A549 treated with AZD9567 at 1 μM for 4 hours (cell line): ENCODE results near the gene HIGD2A. TPM values are rescaled to one million over a fixed set of nuclear protein-coding genes. Genes with fewer than 3 reads are reported as not detected.

ENCODE experiments used
- total RNA-seq: library from RNA; stranded (reverse); fragments of 200-300 nt; extraction: Qiagen RNA extraction; gene quantifications from 5 replicates; pipeline ENCODE4 v1.2.3, GENCODE V29; 2022; ENCODE audit not compliant: insufficient read depth

HIGD2A gene
- 218 to 264 TPM (median 257 TPM) in 5 replicates for total RNA-seq

DNA sequence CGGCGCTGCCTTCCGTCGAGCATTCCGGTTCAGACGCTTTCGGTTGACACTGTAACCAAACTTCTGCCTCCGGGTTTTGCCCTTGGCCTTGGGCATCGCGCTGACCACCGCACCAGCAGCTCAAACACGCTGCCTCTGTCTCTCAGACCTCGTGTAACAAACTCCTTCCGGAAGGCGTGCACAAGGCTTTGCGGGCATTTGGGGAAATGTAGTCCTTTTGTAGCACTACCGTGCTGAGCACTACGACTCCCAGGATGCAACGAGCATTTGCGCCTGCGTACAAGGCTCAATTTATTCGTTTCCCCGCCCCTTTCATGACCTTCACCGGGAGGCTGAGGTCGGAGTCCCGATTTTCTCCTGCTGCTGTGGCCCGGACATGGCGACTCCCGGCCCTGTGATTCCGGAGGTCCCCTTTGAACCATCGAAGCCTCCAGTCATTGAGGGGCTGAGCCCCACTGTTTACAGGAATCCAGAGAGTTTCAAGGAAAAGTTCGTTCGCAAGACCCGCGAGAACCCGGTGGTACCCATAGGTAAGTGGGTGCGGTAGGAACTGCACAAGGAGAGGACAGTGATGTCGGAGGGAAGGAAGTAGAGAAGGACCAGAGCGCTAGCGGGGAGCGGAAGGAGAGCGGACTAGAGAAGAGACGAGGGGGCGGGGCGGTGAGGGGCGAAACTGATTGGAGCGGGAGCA, at the start of gene HIGD2A, which contains the start of gene NOP16:
HIGD2A (plus strand) TSS at position 308 of the 691 bp plus-strand sequence; CDS start at position 377, 69 bp downstream.
NOP16 (minus strand) TSS at position 155 of the 691 bp plus-strand sequence; CDS start at position 96, 59 bp downstream.

DNA sequence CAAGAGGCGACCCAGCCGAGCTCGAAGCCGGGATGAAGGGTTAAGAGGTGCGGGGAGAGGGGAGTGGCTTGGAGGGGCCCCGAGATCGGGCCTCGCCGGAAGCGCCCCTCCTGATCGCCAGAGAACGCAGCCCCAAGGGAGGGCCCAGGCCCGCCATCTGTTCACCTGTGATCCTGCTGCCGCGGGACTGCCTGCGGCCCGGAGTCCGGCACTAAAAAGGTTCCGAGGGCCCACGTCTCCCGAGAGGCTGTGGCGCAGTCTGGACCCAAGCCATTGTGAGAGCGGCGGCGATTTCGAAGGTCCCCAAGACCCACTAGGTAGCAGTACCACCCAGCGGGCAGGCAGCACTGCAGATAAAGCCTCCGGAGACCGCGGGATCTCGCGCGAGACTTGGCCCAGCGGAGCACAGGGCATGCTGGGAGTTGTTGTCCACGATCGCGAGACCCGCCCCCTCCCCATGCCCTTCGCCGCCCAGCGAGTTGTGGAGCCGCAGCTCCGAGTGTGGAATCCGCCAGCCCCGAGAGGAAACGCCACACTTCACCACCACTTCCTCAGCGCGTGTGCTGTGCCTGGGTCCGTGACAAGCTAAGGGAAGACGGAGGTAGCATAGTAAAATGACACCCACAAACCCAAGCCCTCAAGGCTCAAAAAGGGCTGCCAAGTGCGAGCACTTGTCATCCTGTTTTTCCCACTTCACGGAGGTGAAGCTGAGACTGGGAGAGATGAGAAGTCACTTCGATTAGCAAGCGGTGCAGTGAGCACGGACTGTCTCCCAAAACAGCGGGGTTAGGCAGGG, 26.9 kb upstream of the HIGD2A start, which contains the start of gene KIAA1191:
KIAA1191 (minus strand) TSS at position 328 of the 796 bp plus-strand sequence. CDS start 2,256 bp downstream, outside the sequence.

GRCh38 chr5:176365351-176366231, 23.0 kb upstream of the HIGD2A start, which contains the start of gene ARL10:
Gene ARL10, plus strand, starts transcription at chr5:176365487. Its CDS starts 77 bp downstream, at chr5:176365564.

GRCh38 chr5:176415952-176416924, 27.7 kb downstream of the HIGD2A start, which contains the start of gene CLTB:
Gene CLTB, minus strand, starts transcription at chr5:176416539. Its CDS starts 176 bp downstream, at chr5:176416363.

Other genes starting within 250 kb of the HIGD2A start
- 13.1 to 15.3 TPM (median 14.9 TPM) in 5 replicates for gene SIMC1, start 150.3 kb upstream of the HIGD2A start, total RNA-seq
- 72.5 to 86.2 TPM (median 80.4 TPM) in 5 replicates for gene KIAA1191, start 27.0 kb upstream of the HIGD2A start, total RNA-seq
- gene ARL10, start 23.3 kb upstream of the HIGD2A start, total RNA-seq: 0.26 to 1.00 TPM (median 0.38 TPM) in 4 of 5 replicates, not detected in the other
- gene NOP16, start 153 bp upstream of the HIGD2A start, total RNA-seq: 95.4 to 136 TPM (median 124 TPM) in 5 replicates
- gene CLTB, start 27.8 kb downstream of the HIGD2A start, total RNA-seq: 58.1 to 133 TPM (median 126 TPM) in 5 replicates
- gene FAF2, start 59.6 kb downstream of the HIGD2A start, total RNA-seq: 44.6 to 51.6 TPM (median 46.6 TPM) in 5 replicates
- 22.2 to 35.8 TPM (median 31.3 TPM) in 5 replicates for gene RNF44, start 148.7 kb downstream of the HIGD2A start, total RNA-seq
- 0.05 to 0.13 TPM (median 0.08 TPM) in 4 of 5 replicates, not detected in the other for gene CDHR2, start 160.6 kb downstream of the HIGD2A start, total RNA-seq
- 8.5 to 11.1 TPM (median 10.4 TPM) in 5 replicates for gene GPRIN1, start 221.4 kb downstream of the HIGD2A start, total RNA-seq
- gene SNCB, start 241.8 kb downstream of the HIGD2A start, total RNA-seq: 0.63 to 1.1 TPM (median 1.1 TPM) in 4 of 5 replicates, not detected in the other
- not detected in 5 replicates for gene EIF4E1B, start 241.9 kb downstream of the HIGD2A start, total RNA-seq